ENCODE measurements around the gene MPPED2. TPM values are rescaled to one million over a fixed set of nuclear protein-coding genes. Genes with fewer than 3 reads are reported as not detected.

The MPPED2 gene
- total and polyA plus RNA-seq, 3 donors from 2014 or later = 5.0 to 13.4 (median 13.1) TPM

DNA sequence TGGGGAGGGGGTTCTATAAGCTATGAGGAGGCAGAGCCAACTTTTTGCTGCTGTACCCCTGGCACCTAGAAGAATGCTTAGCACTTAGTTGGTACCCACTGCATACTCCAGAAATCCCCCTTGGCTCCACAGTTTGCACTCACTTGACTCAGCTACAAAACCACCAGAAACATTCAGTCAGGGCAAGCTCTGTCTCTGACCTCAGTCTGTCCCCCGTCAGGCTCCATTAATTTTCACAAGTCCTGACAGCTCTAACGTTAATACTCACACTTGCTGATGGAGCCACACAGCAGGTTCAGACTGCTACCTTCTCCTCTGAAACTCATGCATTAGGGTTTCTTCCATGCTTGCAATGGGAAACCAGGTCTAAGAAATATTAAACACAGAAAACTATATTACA, 81.7 kb downstream of the MPPED2 start:
- Histone ChIP-seq H3K27me3 (no peaks in the 10 kb centered on the region), H3K9me3 (no peaks in the 10 kb centered on the region), H3K4me1 (peaks cover 7% of the 10 kb centered on the region), H3K36me3 (ENCODE audit: low read depth, missing control alignments) (no peaks in the 10 kb centered on the region), H3K27ac (no peak overlapping the region), H3K4me3 (no peak overlapping the region)
- DNase-seq = no peak
- WGBS, 2 donors = 60 to 89% methylated on average over 2 of the region's 2 CpGs
- intact Hi-C loops (cut with DNase I; ENCODE audit: low total_unique reads) = no loop called here
- no peak for TF ChIP-seq CTCF (IDR thresholded peaks at IDR 0.05)
- no peak for TF ChIP-seq POLR2A (IDR thresholded peaks at IDR 0.05)

- intact Hi-C loops (cut with DNase I; ENCODE audit: low total_unique reads) = no loop called here
- WGBS, 2 donors = 77 to 91% methylated on average over 6 of the region's 6 CpGs
- Histone ChIP-seq H3K4me1 (peaks cover 7% of the 10 kb centered on the region), H3K27ac (no peak overlapping the region), H3K27me3 (no peaks in the 10 kb centered on the region), H3K36me3 (ENCODE audit: low read depth, missing control alignments) (no peaks in the 10 kb centered on the region), H3K4me3 (no peak overlapping the region), H3K9me3 (no peaks in the 10 kb centered on the region)
- DNase-seq = no peak
- TF ChIP-seq POLR2A (IDR thresholded peaks at IDR 0.05) (no peak), CTCF (IDR thresholded peaks at IDR 0.05) (no peak)
Observed at GRCh38 chr11:30503156-30503555, 83.0 kb downstream of the MPPED2 start.

DNA sequence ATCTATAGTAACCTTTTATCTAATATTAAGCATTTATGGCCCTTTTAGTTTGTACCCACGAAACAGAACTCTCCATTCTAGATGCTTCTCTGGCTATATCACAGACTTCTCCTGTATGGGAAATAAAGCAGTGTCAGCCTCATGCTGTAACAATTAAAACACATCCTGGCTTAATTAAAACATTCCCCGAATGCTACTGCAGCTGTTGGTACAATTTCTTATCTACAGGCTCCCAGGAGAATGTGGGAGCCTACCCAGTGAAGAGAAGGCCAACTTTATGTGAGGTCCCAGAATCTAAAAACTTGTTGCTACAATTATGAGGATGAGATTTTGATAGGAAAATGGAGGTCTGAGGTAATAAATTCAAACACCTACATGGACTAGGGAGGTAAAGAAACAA, 83.8 kb downstream of the MPPED2 start:
- H3K9me3 ChIP-seq = no peaks in the 10 kb centered on the region
- no peaks in the 10 kb centered on the region for H3K36me3 ChIP-seq (ENCODE audit: low read depth, missing control alignments)
- intact Hi-C loops (cut with DNase I; ENCODE audit: low total_unique reads) = no loop called here
- no peak overlapping the region for H3K27ac ChIP-seq
- H3K27me3 ChIP-seq = no peaks in the 10 kb centered on the region
- TF ChIP-seq POLR2A (IDR thresholded peaks at IDR 0.05) = no peak
- TF ChIP-seq CTCF (IDR thresholded peaks at IDR 0.05) = no peak
- WGBS, 2 donors = 46 to 57% methylated on average over 2 of the region's 2 CpGs
- DNase-seq = no peak
- peaks cover 7% of the 10 kb centered on the region for H3K4me1 ChIP-seq
- H3K4me3 ChIP-seq = no peak overlapping the region

DNA sequence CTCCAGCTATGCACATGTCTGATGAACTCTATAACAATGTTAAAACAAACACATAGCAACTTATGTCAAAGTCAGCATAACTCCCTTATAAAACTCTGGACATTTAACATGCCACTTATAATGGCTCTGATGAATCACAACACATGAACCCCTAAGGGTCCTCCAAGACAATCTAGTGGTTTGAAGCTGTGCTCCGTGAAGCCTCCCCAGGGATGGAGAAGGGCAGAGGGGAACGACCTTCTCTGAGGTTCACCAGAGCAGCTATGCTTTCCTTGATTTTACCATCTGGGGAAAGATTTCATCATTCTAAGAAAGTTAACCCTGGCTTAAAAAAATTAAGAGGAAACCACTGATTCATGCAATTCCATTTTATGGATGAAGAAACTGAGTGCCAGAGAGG, 84.4 kb downstream of the MPPED2 start:
- Histone ChIP-seq H3K4me1 (peaks cover 7% of the 10 kb centered on the region), H3K36me3 (ENCODE audit: low read depth, missing control alignments) (no peaks in the 10 kb centered on the region), H3K9me3 (no peaks in the 10 kb centered on the region), H3K27me3 (no peaks in the 10 kb centered on the region), H3K4me3 (no peak overlapping the region), H3K27ac (no peak overlapping the region)
- WGBS, 2 donors = 91 to 96% methylated on average over 2 of the region's 2 CpGs
- no peak for DNase-seq
- intact Hi-C loops (cut with DNase I; ENCODE audit: low total_unique reads) = no loop called here
- TF ChIP-seq POLR2A (IDR thresholded peaks at IDR 0.05) = no peak
- TF ChIP-seq CTCF (IDR thresholded peaks at IDR 0.05) = no peak

DNA sequence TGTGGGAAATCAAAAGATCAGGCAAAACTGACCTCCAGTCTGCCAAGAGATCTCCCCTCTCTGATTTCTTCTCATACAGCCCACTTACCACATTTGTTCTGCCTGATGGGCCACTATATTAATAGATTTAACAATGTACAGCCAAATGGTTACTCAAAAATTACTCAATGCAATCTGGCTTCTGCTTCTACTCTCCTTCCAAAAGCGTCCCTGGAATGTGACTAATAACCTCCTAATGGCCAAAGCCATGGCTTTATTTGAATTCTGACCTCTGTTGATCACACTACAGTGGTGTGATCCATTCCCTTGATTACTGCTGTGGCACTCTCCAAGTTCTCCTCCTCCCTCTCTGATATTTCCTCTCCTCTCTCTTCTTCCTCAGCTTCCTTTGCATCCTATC, 86.2 kb downstream of the MPPED2 start:
- H3K9me3 ChIP-seq = no peaks in the 10 kb centered on the region
- no peak overlapping the region for H3K4me3 ChIP-seq
- WGBS, 2 donors = 83 to 85% methylated on average over 1 of the region's 1 CpG
- peaks cover 7% of the 10 kb centered on the region for H3K4me1 ChIP-seq
- no peak for TF ChIP-seq POLR2A (IDR thresholded peaks at IDR 0.05)
- TF ChIP-seq CTCF (IDR thresholded peaks at IDR 0.05) = no peak
- DNase-seq = no peak
- H3K27me3 ChIP-seq = no peaks in the 10 kb centered on the region
- no peak overlapping the region for H3K27ac ChIP-seq
- no peaks in the 10 kb centered on the region for H3K36me3 ChIP-seq (ENCODE audit: low read depth, missing control alignments)
- intact Hi-C loops (cut with DNase I; ENCODE audit: low total_unique reads) = no loop called here
